IMR-90 (cell line): Measurements from ENCODE around the gene COL1A1. TPM values are rescaled to one million over a fixed set of nuclear protein-coding genes. Genes with fewer than 3 reads are reported as not detected.

Source experiments
- ATAC-seq: fragments of 200-7000 bp; cut with Tn5 transposase; 2 replicates; pipeline ENCODE4 v1.9.1; 2020; ENCODE audit warnings: low read depth, mild to moderate bottlenecking, moderate library complexity
- BruUV-seq: library from RNA; stranded (reverse); fragments of 400-500 nt; replicated peaks from 2 replicates; lab custom pipeline; 2021; lab: Mats Ljungman, UMichigan
- CTCF ChIA-PET: fragments of 300-600 bp; formaldehyde crosslinking; extraction: SDS; loops from one replicate; lab custom pipeline; 2021; ENCODE audit warnings: antibody characterized with exemption; lab: Yijun Ruan, JAX
- POLR2A ChIA-PET: fragments of 300-600 bp; sonication (Branson Sonifier 250); formaldehyde crosslinking; loops from one replicate; lab custom pipeline; 2022; ENCODE audit warnings: antibody characterized with exemption; ENCODE audit not compliant: unreplicated experiment; lab: Charles Lee
- DNase-seq: peaks from one replicate; pipeline ENCODE4 v3.0.0; 2013
- H2AFZ ChIP-seq: replicated peaks from 2 replicates; pipeline ENCODE3; 2013; ENCODE audit warnings: low read length, mild to moderate bottlenecking; ENCODE audit not compliant: poor library complexity
- H2AK5ac ChIP-seq: 2 replicates; pipeline ENCODE4 v1.6.1; 2013; ENCODE audit warnings: low read depth, low read length, inconsistent platforms
- H2AK9ac ChIP-seq: replicated peaks from 2 replicates; pipeline ENCODE3; 2013; ENCODE audit warnings: mild to moderate bottlenecking, low read depth, low read length, moderate library complexity; ENCODE audit not compliant: poor library complexity
- H2BK120ac ChIP-seq: 2 replicates; pipeline ENCODE4 v1.6.1; 2013; ENCODE audit warnings: low read depth, low read length, inconsistent platforms
- H2BK15ac ChIP-seq: 3 replicates; pipeline ENCODE4 v1.6.1; 2013; ENCODE audit warnings: low read depth, low read length, inconsistent platforms
- H2BK20ac ChIP-seq: 2 replicates; pipeline ENCODE4 v1.6.1; 2013; ENCODE audit warnings: low read depth, mild to moderate bottlenecking, inconsistent platforms, low read length, moderate library complexity
- H2BK5ac ChIP-seq: 2 replicates; pipeline ENCODE4 v1.6.1; 2013; ENCODE audit warnings: mild to moderate bottlenecking, low read depth, low read length, inconsistent platforms; ENCODE audit not compliant: poor library complexity, severe bottlenecking
- H3K14ac ChIP-seq: replicated peaks from 2 replicates; pipeline ENCODE4 v1.6.1; 2013; ENCODE audit warnings: low read depth, low read length, inconsistent platforms
- H3K18ac ChIP-seq: 2 replicates; pipeline ENCODE4 v1.6.1; 2013; ENCODE audit warnings: low read depth, low read length, control low read depth
- H3K23ac ChIP-seq: 2 replicates; pipeline ENCODE4 v1.6.1; 2013; ENCODE audit warnings: low read depth, low read length, inconsistent platforms
- H3K27ac ChIP-seq: 2 replicates; pipeline ENCODE4 v1.5.1; 2013; ENCODE audit warnings: mild to moderate bottlenecking, control low read depth, low read length; ENCODE audit not compliant: insufficient read depth
- H3K27me3 ChIP-seq: 2 replicates; pipeline ENCODE4 v1.6.1; 2013; ENCODE audit warnings: low read length; ENCODE audit not compliant: control insufficient read depth, insufficient read depth
- H3K36me3 ChIP-seq: 2 replicates; pipeline ENCODE4 v1.6.1; 2013; ENCODE audit warnings: low read length, mixed read lengths; ENCODE audit not compliant: control insufficient read depth, insufficient read depth
- H3K4ac ChIP-seq: 2 replicates; pipeline ENCODE4 v1.6.1; 2013; ENCODE audit warnings: low read depth, low read length, inconsistent platforms
- H3K4me1 ChIP-seq: 2 replicates; pipeline ENCODE4 v1.6.1; 2013; ENCODE audit warnings: low read length, mixed read lengths; ENCODE audit not compliant: control insufficient read depth, insufficient read depth
- H3K4me2 ChIP-seq: 2 replicates; pipeline ENCODE4 v1.6.1; 2013; ENCODE audit warnings: low read depth, mild to moderate bottlenecking, control low read depth, low read length, moderate library complexity
- H3K4me3 ChIP-seq: 2 replicates; pipeline ENCODE4 v1.5.1; 2013; ENCODE audit warnings: low read depth, mild to moderate bottlenecking, control low read depth, low read length, moderate library complexity; ENCODE audit not compliant: insufficient read depth
- H3K56ac ChIP-seq: 2 replicates; pipeline ENCODE4 v1.6.1; 2013; ENCODE audit warnings: low read length, inconsistent platforms; ENCODE audit not compliant: insufficient read depth; ENCODE audit errors: extremely low read depth
- H3K79me1 ChIP-seq, 2 experiments: 2 replicates each; pipeline ENCODE4 v1.6.1; 2013; ENCODE audit warnings: low read length in 2 of 2, inconsistent platforms in 1 of 2, low read depth in 1 of 2
- H3K9ac ChIP-seq: 2 replicates; pipeline ENCODE4 v1.6.1; 2013; ENCODE audit warnings: low read depth, low read length, control low read depth
- H3K9me1 ChIP-seq: 2 replicates; pipeline ENCODE4 v1.6.1; 2013; ENCODE audit warnings: low read length, inconsistent platforms; ENCODE audit not compliant: insufficient read depth
- H3K9me3 ChIP-seq: 2 replicates; pipeline ENCODE4 v1.6.1; 2013; ENCODE audit warnings: low read length; ENCODE audit not compliant: control insufficient read depth, insufficient read depth
- H4K20me1 ChIP-seq: 2 replicates; pipeline ENCODE4 v1.6.1; 2013; ENCODE audit warnings: low read length, inconsistent platforms; ENCODE audit not compliant: insufficient read depth
- H4K5ac ChIP-seq: 2 replicates; pipeline ENCODE4 v1.6.1; 2013; ENCODE audit warnings: mild to moderate bottlenecking, low read depth, low read length, control low read depth
- H4K8ac ChIP-seq, 2 experiments: 2 replicates each; pipeline ENCODE4 v1.6.1; 2013; ENCODE audit warnings: low read depth in 2 of 2, low read length in 2 of 2, control low read depth in 1 of 2, inconsistent platforms in 1 of 2
- H4K91ac ChIP-seq: 2 replicates; pipeline ENCODE4 v1.6.1; 2013; ENCODE audit warnings: low read depth, low read length, inconsistent platforms; ENCODE audit not compliant: insufficient read depth
- BHLHE40 ChIP-seq: fragments of 150-350 bp; IDR thresholded peaks from 2 replicates; pipeline ENCODE4 v1.6.1; 2016; ENCODE audit warnings: mild to moderate bottlenecking, low read depth, low read length
- CEBPB ChIP-seq: IDR thresholded peaks from 2 replicates; pipeline ENCODE4 v1.6.1; 2012; ENCODE audit warnings: low read depth, low read length, improper control_type of control experiment
- CHD1 ChIP-seq: IDR thresholded peaks from 2 replicates; pipeline ENCODE4 v1.6.1; 2012; ENCODE audit warnings: low read depth, low read length, improper control_type of control experiment
- FOS ChIP-seq: fragments of 150-350 bp; IDR thresholded peaks from 2 replicates; pipeline ENCODE4 v1.6.1; 2016; ENCODE audit warnings: low read depth, low read length
- MAFK ChIP-seq: IDR thresholded peaks from 2 replicates; pipeline ENCODE4 v1.6.1; 2012; ENCODE audit warnings: low read depth, low read length, improper control_type of control experiment
- MAZ ChIP-seq: IDR thresholded peaks from 2 replicates; pipeline ENCODE4 v1.6.1; 2012; ENCODE audit warnings: low read depth, mild to moderate bottlenecking, low read length, improper control_type of control experiment, moderate library complexity, borderline replicate concordance
- MXI1 ChIP-seq: IDR thresholded peaks from 2 replicates; pipeline ENCODE4 v1.6.1; 2012; ENCODE audit warnings: low read depth, mild to moderate bottlenecking, low read length, moderate library complexity, borderline replicate concordance
- NFE2L2 ChIP-seq: fragments of 150-350 bp; IDR thresholded peaks from 2 replicates; pipeline ENCODE4 v1.6.1; 2016; ENCODE audit warnings: low read depth, mild to moderate bottlenecking, low read length
- POLR2A ChIP-seq: IDR thresholded peaks from 2 replicates; pipeline ENCODE4 v1.6.1; 2012; ENCODE audit warnings: mild to moderate bottlenecking, low read depth, low read length
- RAD21 ChIP-seq: IDR thresholded peaks from 2 replicates; pipeline ENCODE4 v1.6.1; 2012; ENCODE audit warnings: low read length, improper control_type of control experiment
- RCOR1 ChIP-seq: IDR thresholded peaks from 2 replicates; pipeline ENCODE4 v1.6.1; 2012; ENCODE audit warnings: mild to moderate bottlenecking, low read length, improper control_type of control experiment; ENCODE audit not compliant: insufficient replicate concordance
- RFX5 ChIP-seq: IDR thresholded peaks from 2 replicates; pipeline ENCODE4 v1.8.0; 2012; ENCODE audit warnings: low read depth, mild to moderate bottlenecking, low read length, moderate library complexity
- SMC3 ChIP-seq: fragments of 150-350 bp; IDR thresholded peaks from 2 replicates; pipeline ENCODE4 v1.6.1; 2016; ENCODE audit warnings: low read depth, mild to moderate bottlenecking, antibody characterized with exemption, low read length, moderate library complexity
- WGBS, 2 experiments: methylation state at CpG; one replicate each; pipeline versions ENCODE4 v1.1.5 to v1.1.7; 2013; ENCODE audit warnings: missing lambda C conversion rate in 2 of 2; ENCODE audit not compliant: insufficient read length in 1 of 2; ENCODE audit errors: extremely low coverage in 2 of 2; 5-methylcytosine and 5-hydroxymethylcytosine counted together
- dilution Hi-C: fragments of 300-500 bp; cut with HindIII; formaldehyde crosslinking; loops from one replicate; pipeline ENCODE4 v1.14.3; 2018; ENCODE audit warnings: low sequenced_read_pairs; ENCODE audit not compliant: unreplicated experiment
- in situ Hi-C: fragments of 300-500 bp; cut with MboI; formaldehyde crosslinking; loops from 3 replicates; pipeline ENCODE4 v1.14.3; 2019; ENCODE audit warnings: low sequenced_read_pairs, inconsistent platforms, mixed read lengths
- intact Hi-C: fragments of 100-400 bp; cut with micrococcal nuclease; formaldehyde crosslinking; loops from 2 replicates; pipeline ENCODE4 v1.10.0; 2022
- polyA plus RNA-seq, 3 experiments: library from polyadenylated mRNA; depleted of rRNA; stranded (reverse); fragments of >200 nt; gene quantifications; 2 replicates each; pipeline ENCODE4 v1.2.3, GENCODE V29; 2012; ENCODE audit warnings: low replicate concordance in 1 of 3
- total RNA-seq: library from RNA; depleted of rRNA; stranded (reverse); fragments of >200 nt; gene quantifications from 2 replicates; pipeline ENCODE4 v1.2.3, GENCODE V29; 2012
- TF ChIP-seq, protein P1 (sequence below): fragments of 150-350 bp; IDR thresholded peaks from 2 replicates; pipeline ENCODE4 v1.6.1; 2016; ENCODE audit warnings: low read depth, mild to moderate bottlenecking, low read length, moderate library complexity, borderline replicate concordance
- TF ChIP-seq, protein P2 (sequence below): conservative IDR thresholded peaks from 2 replicates; pipeline ENCODE4 v1.5.1; 2012; ENCODE audit warnings: mild to moderate bottlenecking, low read depth, low read length, improper control_type of control experiment
- TF ChIP-seq, protein P3 (sequence below): fragments of 150-350 bp; IDR thresholded peaks from 2 replicates; pipeline ENCODE4 v1.6.1; 2017; ENCODE audit warnings: mild to moderate bottlenecking, antibody characterized with exemption, low read length, low read depth

The COL1A1 gene
- total and polyA plus RNA-seq, 2 of the 4 experiments (the other 2 are of a cell fraction), result 2,180 to 4,350 TPM

DNA sequence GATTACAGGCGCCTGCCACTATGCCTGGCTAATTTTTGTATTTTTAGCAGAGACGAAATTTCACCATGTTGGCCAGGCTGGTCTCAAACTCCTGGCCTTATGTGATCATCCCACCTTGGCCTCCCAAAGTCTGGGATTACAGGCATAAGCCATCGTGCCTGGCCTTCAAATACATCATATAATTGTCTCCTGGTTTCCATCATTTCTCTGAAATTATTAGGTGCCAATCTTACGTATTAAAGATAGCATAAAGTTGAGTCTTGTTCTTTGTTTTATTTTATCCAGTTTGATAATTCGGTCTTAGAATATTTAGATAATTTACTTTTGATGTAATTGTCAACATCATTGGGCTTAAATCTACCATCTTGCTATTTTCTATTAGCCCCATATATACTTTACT is 40.0 kb upstream of the COL1A1 start:
- CTCF ChIA-PET, result no interaction called here
- no peak overlapping the region for H2AFZ ChIP-seq
- no peaks in the 10 kb centered on the region; the same call in 1 of the 2 replicates for H3K9me3 ChIP-seq
- H3K4ac ChIP-seq, result no peak overlapping the region
- no peak for TF ChIP-seq MAFK
- no peak for TF ChIP-seq BHLHE40
- TF ChIP-seq, protein P1, sequence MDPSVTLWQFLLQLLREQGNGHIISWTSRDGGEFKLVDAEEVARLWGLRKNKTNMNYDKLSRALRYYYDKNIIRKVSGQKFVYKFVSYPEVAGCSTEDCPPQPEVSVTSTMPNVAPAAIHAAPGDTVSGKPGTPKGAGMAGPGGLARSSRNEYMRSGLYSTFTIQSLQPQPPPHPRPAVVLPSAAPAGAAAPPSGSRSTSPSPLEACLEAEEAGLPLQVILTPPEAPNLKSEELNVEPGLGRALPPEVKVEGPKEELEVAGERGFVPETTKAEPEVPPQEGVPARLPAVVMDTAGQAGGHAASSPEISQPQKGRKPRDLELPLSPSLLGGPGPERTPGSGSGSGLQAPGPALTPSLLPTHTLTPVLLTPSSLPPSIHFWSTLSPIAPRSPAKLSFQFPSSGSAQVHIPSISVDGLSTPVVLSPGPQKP, result no peak
- TF ChIP-seq MXI1, result no peak
- TF ChIP-seq POLR2A, result no peak
- TF ChIP-seq CEBPB, result no peak
- TF ChIP-seq CHD1, result no peak
- no peak for TF ChIP-seq RFX5
- TF ChIP-seq NFE2L2, result no peak
- no peak for TF ChIP-seq FOS
- TF ChIP-seq SMC3, result no peak
- TF ChIP-seq, protein P2, sequence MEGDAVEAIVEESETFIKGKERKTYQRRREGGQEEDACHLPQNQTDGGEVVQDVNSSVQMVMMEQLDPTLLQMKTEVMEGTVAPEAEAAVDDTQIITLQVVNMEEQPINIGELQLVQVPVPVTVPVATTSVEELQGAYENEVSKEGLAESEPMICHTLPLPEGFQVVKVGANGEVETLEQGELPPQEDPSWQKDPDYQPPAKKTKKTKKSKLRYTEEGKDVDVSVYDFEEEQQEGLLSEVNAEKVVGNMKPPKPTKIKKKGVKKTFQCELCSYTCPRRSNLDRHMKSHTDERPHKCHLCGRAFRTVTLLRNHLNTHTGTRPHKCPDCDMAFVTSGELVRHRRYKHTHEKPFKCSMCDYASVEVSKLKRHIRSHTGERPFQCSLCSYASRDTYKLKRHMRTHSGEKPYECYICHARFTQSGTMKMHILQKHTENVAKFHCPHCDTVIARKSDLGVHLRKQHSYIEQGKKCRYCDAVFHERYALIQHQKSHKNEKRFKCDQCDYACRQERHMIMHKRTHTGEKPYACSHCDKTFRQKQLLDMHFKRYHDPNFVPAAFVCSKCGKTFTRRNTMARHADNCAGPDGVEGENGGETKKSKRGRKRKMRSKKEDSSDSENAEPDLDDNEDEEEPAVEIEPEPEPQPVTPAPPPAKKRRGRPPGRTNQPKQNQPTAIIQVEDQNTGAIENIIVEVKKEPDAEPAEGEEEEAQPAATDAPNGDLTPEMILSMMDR, result no peak
- TF ChIP-seq, protein P3, sequence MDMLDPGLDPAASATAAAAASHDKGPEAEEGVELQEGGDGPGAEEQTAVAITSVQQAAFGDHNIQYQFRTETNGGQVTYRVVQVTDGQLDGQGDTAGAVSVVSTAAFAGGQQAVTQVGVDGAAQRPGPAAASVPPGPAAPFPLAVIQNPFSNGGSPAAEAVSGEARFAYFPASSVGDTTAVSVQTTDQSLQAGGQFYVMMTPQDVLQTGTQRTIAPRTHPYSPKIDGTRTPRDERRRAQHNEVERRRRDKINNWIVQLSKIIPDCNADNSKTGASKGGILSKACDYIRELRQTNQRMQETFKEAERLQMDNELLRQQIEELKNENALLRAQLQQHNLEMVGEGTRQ, result no peak
- TF ChIP-seq RAD21, result no peak
- TF ChIP-seq MAZ, result no peak
- no peak for TF ChIP-seq RCOR1
- POLR2A ChIA-PET, result no interaction called here
- H2AK9ac ChIP-seq, result no peak overlapping the region
- H4K8ac ChIP-seq, result no peak overlapping the region
- H2BK20ac ChIP-seq, result no peak overlapping the region
- in situ Hi-C loops, result no loop called here
- H4K5ac ChIP-seq, result no peak overlapping the region
- no peaks in the 10 kb centered on the region for H3K36me3 ChIP-seq
- H2BK15ac ChIP-seq, result no peak overlapping the region
- H3K4me1 ChIP-seq, result peaks cover 9% of the 10 kb centered on the region; the same call in 1 of the 2 replicates
- H3K9me1 ChIP-seq, result peaks cover 5% of the 10 kb centered on the region
- no peak overlapping the region for H3K14ac ChIP-seq
- H2AK5ac ChIP-seq, result no peak overlapping the region
- no peak overlapping the region for H4K91ac ChIP-seq
- dilution Hi-C loops, result no loop called here
- WGBS, 2 experiments, result 92% methylated on average over 2 of the region's 5 CpGs; no CpG with 5 or more reads in 1 of the 2 experiments
- H3K79me1 ChIP-seq, result no peaks in the 10 kb centered on the region; a peak in 1 of 4 replicates
- H3K23ac ChIP-seq, result no peak overlapping the region
- H4K20me1 ChIP-seq, result no peaks in the 10 kb centered on the region
- intact Hi-C loops, result no loop called here
- DNase-seq (no peak), ATAC-seq (no peak)
- no peak overlapping the region for H2BK5ac ChIP-seq
- BruUV-seq, result no TSS peak
- no peak overlapping the region for H3K9ac ChIP-seq
- H3K56ac ChIP-seq, result no peak overlapping the region
- H3K4me3 ChIP-seq, result no peak overlapping the region
- no peak overlapping the region for H3K4me2 ChIP-seq
- H3K27ac ChIP-seq, result no peak overlapping the region
- no peak overlapping the region for H2BK120ac ChIP-seq
- no peak overlapping the region for H3K18ac ChIP-seq
- no peaks in the 10 kb centered on the region for H3K27me3 ChIP-seq
